ENCODE results near the gene IRAG1.

The IRAG1 gene

GRCh38 chr11:10648871-10649270, 44.7 kb downstream of the IRAG1 start:
- no peak for DNase-seq (ENCODE audit: low read depth, low spot score)

GRCh38 chr11:10646681-10647355, 46.7 kb downstream of the IRAG1 start:
- DNase-seq (ENCODE audit: low read depth, low spot score): no peak

GRCh38 chr11:10646005-10646404, 47.5 kb downstream of the IRAG1 start:
- DNase-seq (ENCODE audit: low read depth, low spot score): no peak

GRCh38 chr11:10645212-10645795, 48.3 kb downstream of the IRAG1 start:
- DNase-seq (ENCODE audit: low read depth, low spot score): no peak
